Stimulated activated memory B cell treated with anti-CD40 and anti-IgM and Interleukin-4, amounts not matched to agents 10 μg/mL and 1 μg/mL and 100 μg/mL, for 72 hours (primary cell): ENCODE measurements around the gene ARMS2.

Source experiments
- ATAC-seq: fragments of 150-1000 bp; cut with Tn5 transposase; 2 replicates; pipeline ENCODE4 v1.10.0; 2021
- H3K27ac Mint-ChIP-seq: one replicate; pipeline ENCODE4 v1.8.0; 2022; ENCODE audit warnings: mild to moderate bottlenecking, mixed read lengths
- H3K27me3 Mint-ChIP-seq: one replicate; pipeline ENCODE4 v1.8.0; 2022; ENCODE audit warnings: mixed read lengths
- H3K36me3 Mint-ChIP-seq: one replicate; pipeline ENCODE4 v1.8.0; 2022; ENCODE audit warnings: mixed read lengths
- H3K4me1 Mint-ChIP-seq: one replicate; pipeline ENCODE4 v1.8.0; 2022; ENCODE audit warnings: mixed read lengths
- H3K4me3 Mint-ChIP-seq: one replicate; pipeline ENCODE4 v1.8.0; 2022; ENCODE audit warnings: mild to moderate bottlenecking, moderate library complexity, mixed read lengths
- H3K9me3 Mint-ChIP-seq: one replicate; pipeline ENCODE4 v1.8.0; 2022; ENCODE audit warnings: mixed read lengths

ARMS2 gene

DNA sequence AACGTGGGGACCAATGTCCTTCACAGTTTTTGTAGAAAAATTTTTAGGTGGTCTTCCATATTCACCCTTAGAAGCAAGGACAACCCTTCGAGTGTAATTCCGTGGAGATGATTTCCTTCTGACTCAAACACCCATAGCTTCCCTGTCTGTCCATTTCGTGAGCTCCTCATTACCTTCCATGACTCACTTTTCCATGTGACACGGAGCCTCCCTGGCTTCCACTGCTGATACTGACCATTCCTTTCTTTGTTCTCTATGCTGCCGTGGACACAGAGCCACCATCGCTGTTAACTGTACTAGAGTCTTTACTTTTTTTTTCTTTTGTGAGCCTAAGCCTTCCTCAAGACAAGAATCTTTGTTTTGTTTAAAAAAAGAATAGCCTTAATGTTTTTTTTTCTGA is 12.5 kb upstream of the ARMS2 start:
- H3K4me3 Mint-ChIP-seq: no peak overlapping the region
- no peaks in the 10 kb centered on the region for H3K4me1 Mint-ChIP-seq
- ATAC-seq: no peak
- no peak overlapping the region for H3K27ac Mint-ChIP-seq
- no peaks in the 10 kb centered on the region for H3K27me3 Mint-ChIP-seq
- no peaks in the 10 kb centered on the region for H3K36me3 Mint-ChIP-seq
- peaks cover 4% of the 10 kb centered on the region for H3K9me3 Mint-ChIP-seq

DNA sequence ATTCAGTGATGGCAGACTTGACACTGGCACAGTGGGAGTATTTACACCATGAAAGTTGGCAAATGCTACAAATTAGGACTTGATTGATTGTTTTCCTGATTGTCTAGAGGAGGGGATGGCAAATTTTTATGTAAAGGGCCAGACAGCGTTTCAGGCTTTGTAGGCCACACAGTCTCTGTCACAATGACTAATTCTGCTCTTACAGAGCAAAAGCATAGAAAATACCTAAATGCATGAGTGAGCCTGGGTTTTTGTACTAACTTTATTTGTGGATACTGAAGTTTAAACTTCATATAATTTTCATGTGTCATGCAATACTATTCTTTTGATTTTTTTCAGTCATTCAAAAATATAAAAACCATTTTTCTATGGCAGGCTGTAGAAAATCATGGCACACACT is 9.0 kb upstream of the ARMS2 start:
- Mint-ChIP-seq H3K9me3 (peaks cover under 1% of the 10 kb centered on the region), H3K4me1 (no peaks in the 10 kb centered on the region), H3K36me3 (no peaks in the 10 kb centered on the region), H3K4me3 (no peak overlapping the region), H3K27ac (no peak overlapping the region), H3K27me3 (no peaks in the 10 kb centered on the region)
- no peak for ATAC-seq

GRCh38 chr10:122445904-122446303 is 8.5 kb upstream of the ARMS2 start:
- ATAC-seq: no peak
- Mint-ChIP-seq H3K36me3 (no peaks in the 10 kb centered on the region), H3K9me3 (no peaks in the 10 kb centered on the region), H3K27me3 (no peaks in the 10 kb centered on the region), H3K4me3 (no peak overlapping the region), H3K4me1 (no peaks in the 10 kb centered on the region), H3K27ac (no peak overlapping the region)

GRCh38 chr10:122446668-122447423 is 7.6 kb upstream of the ARMS2 start:
- no peaks in the 10 kb centered on the region for H3K9me3 Mint-ChIP-seq
- H3K36me3 Mint-ChIP-seq: no peaks in the 10 kb centered on the region
- no peak for ATAC-seq
- no peaks in the 10 kb centered on the region for H3K4me1 Mint-ChIP-seq
- no peak overlapping the region for H3K27ac Mint-ChIP-seq
- no peaks in the 10 kb centered on the region for H3K27me3 Mint-ChIP-seq
- H3K4me3 Mint-ChIP-seq: no peak overlapping the region

DNA sequence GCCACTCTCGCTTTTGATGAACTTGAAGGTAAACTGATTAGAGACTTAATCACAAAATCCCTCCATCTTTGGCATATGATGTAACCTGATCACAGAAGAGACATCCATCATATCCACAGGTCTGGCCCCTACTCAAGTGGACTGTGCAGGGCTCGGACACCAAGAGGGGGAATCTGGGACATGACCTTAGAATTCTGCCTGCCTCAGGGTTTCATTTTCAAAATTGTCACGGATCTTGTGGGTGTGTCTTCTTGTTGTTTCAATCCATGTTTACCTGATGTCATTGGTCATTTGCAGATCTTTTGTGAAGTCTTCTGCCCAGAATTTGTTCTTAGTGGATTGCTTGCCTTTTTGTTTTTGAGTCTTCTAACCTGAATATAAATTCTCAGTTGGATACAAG is 5.9 kb upstream of the ARMS2 start:
- no peaks in the 10 kb centered on the region for H3K9me3 Mint-ChIP-seq
- no peak overlapping the region for H3K4me3 Mint-ChIP-seq
- H3K36me3 Mint-ChIP-seq: no peaks in the 10 kb centered on the region
- H3K27ac Mint-ChIP-seq: no peak overlapping the region
- no peaks in the 10 kb centered on the region for H3K27me3 Mint-ChIP-seq
- H3K4me1 Mint-ChIP-seq: no peaks in the 10 kb centered on the region
- ATAC-seq: no peak

- H3K36me3 Mint-ChIP-seq: no peaks in the 10 kb centered on the region
- H3K9me3 Mint-ChIP-seq: no peaks in the 10 kb centered on the region
- H3K4me1 Mint-ChIP-seq: no peaks in the 10 kb centered on the region
- no peak for ATAC-seq
- H3K4me3 Mint-ChIP-seq: no peak overlapping the region
- H3K27me3 Mint-ChIP-seq: peaks cover 2% of the 10 kb centered on the region
- no peak overlapping the region for H3K27ac Mint-ChIP-seq
Observed at GRCh38 chr10:122449153-122449552, 5.3 kb upstream of the ARMS2 start.

GRCh38 chr10:122450353-122450990 is 4.0 kb upstream of the ARMS2 start:
- no peaks in the 10 kb centered on the region for H3K36me3 Mint-ChIP-seq
- peaks cover 9% of the 10 kb centered on the region for H3K27me3 Mint-ChIP-seq
- ATAC-seq: no peak
- no peak overlapping the region for H3K27ac Mint-ChIP-seq
- no peaks in the 10 kb centered on the region for H3K4me1 Mint-ChIP-seq
- H3K4me3 Mint-ChIP-seq: no peak overlapping the region
- no peaks in the 10 kb centered on the region for H3K9me3 Mint-ChIP-seq

DNA sequence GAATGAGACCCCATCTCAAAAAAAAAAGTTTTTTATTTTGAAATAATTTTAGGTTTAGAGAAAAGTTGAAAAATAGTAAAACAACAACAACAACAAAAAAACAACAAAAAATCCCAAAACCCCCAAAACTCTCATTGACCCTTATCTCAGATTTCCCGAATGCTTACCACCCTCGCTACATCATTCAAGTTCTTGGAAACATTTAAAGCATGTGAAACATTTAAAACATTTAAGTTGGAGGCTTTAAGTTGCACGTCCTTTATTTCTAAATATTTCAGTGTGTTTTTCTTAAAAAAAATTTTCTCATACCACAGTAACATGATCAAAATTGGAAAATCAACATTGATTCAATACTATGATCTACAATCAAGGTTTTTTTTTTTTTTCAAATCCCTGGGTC is 382 bp upstream of the ARMS2 start:
- H3K4me3 Mint-ChIP-seq: no peak overlapping the region
- H3K4me1 Mint-ChIP-seq: no peaks in the 10 kb centered on the region
- H3K27ac Mint-ChIP-seq: no peak overlapping the region
- no peaks in the 10 kb centered on the region for H3K9me3 Mint-ChIP-seq
- H3K27me3 Mint-ChIP-seq: peaks cover 33% of the 10 kb centered on the region
- ATAC-seq: no peak
- H3K36me3 Mint-ChIP-seq: no peaks in the 10 kb centered on the region

DNA sequence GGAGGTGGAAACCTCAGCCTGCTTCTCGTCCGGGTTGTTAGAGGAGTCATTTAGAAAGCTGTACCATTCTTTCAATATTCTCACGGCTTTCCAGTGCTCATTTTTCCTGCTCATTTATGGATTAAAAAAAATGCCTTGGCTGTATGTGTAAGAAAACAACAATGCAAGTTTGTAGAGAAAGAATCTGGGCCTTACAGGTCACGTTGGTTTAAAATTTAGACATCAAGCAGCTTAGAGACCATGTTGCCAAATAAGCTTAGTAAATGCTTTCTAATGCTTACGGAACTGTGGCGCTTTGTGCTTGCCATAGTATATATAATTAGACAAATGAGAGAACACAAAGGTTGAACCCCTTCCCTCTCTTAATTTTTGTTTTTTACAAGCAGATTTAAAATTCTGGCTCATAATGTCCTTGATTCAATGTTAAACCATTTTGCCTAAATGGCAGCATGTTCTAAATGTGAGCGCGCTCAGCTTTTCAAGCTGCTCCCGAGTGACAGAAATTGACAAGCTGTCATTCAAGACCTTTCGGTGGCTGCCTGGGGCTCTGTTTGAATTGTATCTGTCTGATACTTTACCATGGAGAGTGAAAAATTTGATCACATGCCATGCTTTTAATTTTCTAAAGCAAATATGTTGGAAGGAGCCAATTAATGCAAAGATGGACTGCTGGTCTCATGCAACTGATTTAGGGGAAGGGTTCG is 1.1 kb downstream of the ARMS2 start:
- H3K9me3 Mint-ChIP-seq: no peaks in the 10 kb centered on the region
- peaks cover 48% of the 10 kb centered on the region for H3K27me3 Mint-ChIP-seq
- H3K4me3 Mint-ChIP-seq: no peak overlapping the region
- ATAC-seq: no peak
- H3K4me1 Mint-ChIP-seq: no peaks in the 10 kb centered on the region
- H3K36me3 Mint-ChIP-seq: no peaks in the 10 kb centered on the region
- no peak overlapping the region for H3K27ac Mint-ChIP-seq

DNA sequence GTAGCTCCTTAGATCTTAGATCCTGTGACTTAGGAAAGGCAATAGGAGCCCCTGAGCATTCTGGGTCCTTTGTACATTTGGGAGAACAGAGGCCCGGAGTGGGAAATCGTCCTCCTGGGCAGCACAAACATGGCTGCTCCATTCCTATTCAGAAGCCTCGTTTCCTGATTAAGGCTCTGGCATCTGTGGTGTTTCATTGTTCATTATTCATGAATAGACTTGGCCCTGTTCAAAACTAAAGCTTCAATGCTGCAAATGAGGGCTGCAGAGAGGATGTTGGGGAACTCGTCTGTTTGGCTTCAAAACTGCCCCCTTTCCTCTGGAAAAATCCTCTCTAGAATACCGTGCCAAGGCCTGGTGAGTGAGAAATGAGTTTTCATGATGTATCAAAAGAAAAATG is 3.5 kb downstream of the ARMS2 start:
- Mint-ChIP-seq H3K27ac (no peak overlapping the region), H3K9me3 (no peaks in the 10 kb centered on the region), H3K4me1 (peaks cover 7% of the 10 kb centered on the region), H3K4me3 (no peak overlapping the region), H3K27me3 (peaks cover 60% of the 10 kb centered on the region), H3K36me3 (no peaks in the 10 kb centered on the region)
- ATAC-seq: no peak

GRCh38 chr10:122458693-122459092 is 4.2 kb downstream of the ARMS2 start:
- H3K36me3 Mint-ChIP-seq: no peaks in the 10 kb centered on the region
- no peaks in the 10 kb centered on the region for H3K9me3 Mint-ChIP-seq
- H3K4me3 Mint-ChIP-seq: no peak overlapping the region
- no peak for ATAC-seq
- peaks cover 67% of the 10 kb centered on the region for H3K27me3 Mint-ChIP-seq
- peaks cover 8% of the 10 kb centered on the region for H3K4me1 Mint-ChIP-seq
- no peak overlapping the region for H3K27ac Mint-ChIP-seq

DNA sequence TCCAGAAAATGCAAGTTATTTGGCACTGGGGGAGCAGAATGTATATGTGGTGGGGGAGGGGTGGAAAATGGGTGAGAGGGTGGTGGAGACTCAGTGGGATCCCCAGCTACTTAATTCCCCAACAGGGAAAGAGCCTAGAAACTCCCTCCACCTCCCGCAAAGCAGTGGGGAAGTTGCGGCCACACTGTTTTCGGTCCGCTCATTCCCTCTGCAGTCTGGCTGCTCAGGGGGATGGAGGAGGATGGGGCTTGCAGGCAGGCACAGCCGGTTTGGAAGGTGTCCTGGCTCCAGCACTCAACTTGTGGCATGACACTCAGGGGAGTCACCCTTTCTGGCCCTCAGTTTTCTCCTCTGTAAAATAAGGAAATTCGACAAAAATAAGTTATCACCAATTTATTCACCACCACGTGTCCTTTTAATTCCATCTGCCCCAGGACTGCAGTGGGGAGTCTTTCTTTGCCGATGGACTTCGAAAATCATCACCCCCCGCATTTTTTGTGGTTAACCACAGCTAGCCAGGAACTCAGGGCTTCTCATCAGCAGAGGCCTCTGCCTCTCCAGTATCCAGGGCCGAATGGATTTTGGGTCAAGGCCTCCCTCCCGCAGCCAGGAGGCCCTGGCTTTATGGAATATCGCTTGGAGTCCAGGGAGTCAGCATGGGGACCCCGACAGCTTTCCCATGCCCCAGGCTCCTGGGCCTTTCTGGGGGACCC is 5.3 kb downstream of the ARMS2 start:
- Mint-ChIP-seq H3K4me3 (no peak overlapping the region), H3K27ac (no peak overlapping the region), H3K4me1 (peaks cover 8% of the 10 kb centered on the region), H3K27me3 (peaks cover 70% of the 10 kb centered on the region), H3K36me3 (no peaks in the 10 kb centered on the region), H3K9me3 (no peaks in the 10 kb centered on the region)
- no peak for ATAC-seq

DNA sequence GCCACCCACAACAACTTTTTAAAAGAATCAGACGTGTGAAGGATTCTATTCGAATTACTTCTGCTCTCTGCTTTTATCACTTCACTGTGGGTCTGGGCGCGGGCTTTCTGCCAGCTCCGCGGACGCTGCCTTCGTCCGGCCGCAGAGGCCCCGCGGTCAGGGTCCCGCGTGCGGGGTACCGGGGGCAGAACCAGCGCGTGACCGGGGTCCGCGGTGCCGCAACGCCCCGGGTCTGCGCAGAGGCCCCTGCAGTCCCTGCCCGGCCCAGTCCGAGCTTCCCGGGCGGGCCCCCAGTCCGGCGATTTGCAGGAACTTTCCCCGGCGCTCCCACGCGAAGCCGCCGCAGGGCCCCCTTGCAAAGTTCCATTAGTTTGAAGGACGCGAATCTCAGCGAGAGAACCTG is 6.4 kb downstream of the ARMS2 start:
- Mint-ChIP-seq H3K27me3 (peaks cover 69% of the 10 kb centered on the region), H3K4me1 (peaks cover 8% of the 10 kb centered on the region), H3K4me3 (no peak overlapping the region), H3K9me3 (no peaks in the 10 kb centered on the region), H3K36me3 (no peaks in the 10 kb centered on the region), H3K27ac (no peak overlapping the region)
- no peak for ATAC-seq

DNA sequence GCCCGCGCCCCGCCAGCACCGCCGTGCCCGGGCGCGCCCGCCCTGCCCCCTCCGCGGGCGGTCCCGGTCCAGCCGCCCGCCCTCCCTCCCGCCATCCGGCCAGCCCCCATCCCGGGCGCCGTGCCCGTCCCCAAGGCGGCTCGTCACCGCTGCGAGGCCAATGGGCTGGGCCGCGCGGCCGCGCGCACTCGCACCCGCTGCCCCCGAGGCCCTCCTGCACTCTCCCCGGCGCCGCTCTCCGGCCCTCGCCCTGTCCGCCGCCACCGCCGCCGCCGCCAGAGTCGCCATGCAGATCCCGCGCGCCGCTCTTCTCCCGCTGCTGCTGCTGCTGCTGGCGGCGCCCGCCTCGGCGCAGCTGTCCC is 6.9 kb downstream of the ARMS2 start, which contains the start of gene HTRA1:
Gene HTRA1, plus strand, starts transcription at position 187 of the 362 bp plus-strand sequence. Its CDS starts 100 bp downstream, at position 287.
- Mint-ChIP-seq H3K36me3 (no peaks in the 10 kb centered on the region), H3K4me1 (peaks cover 8% of the 10 kb centered on the region), H3K4me3 (no peak within 1 kb of the TSS), H3K27ac (no peak within 1 kb of the TSS), H3K27me3 (peaks cover 69% of the 10 kb centered on the region), H3K9me3 (no peaks in the 10 kb centered on the region)
- ATAC-seq: no peak

DNA sequence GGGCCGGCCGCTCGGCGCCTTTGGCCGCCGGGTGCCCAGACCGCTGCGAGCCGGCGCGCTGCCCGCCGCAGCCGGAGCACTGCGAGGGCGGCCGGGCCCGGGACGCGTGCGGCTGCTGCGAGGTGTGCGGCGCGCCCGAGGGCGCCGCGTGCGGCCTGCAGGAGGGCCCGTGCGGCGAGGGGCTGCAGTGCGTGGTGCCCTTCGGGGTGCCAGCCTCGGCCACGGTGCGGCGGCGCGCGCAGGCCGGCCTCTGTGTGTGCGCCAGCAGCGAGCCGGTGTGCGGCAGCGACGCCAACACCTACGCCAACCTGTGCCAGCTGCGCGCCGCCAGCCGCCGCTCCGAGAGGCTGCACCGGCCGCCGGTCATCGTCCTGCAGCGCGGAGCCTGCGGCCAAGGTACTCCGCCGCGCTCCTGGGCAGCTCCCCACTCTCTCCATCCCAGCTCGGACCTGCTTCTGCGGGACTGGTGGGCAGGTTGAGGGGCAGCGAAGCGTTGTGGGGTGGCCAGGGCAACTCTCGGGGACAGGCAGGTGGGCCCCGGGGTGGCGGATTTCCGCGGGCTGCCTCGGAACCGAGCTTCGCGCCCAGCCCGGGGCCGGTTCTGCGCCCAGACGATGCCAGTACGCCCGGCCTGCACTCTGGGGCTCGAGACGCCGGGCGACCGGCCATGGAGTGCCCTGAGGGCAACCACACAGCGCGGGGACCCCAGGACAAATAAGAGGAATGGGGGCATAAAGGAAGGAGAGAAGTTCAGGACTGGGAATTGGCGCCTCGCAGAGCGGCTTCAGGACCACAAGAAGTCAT is 7.5 kb downstream of the ARMS2 start:
- Mint-ChIP-seq H3K4me3 (no peak overlapping the region), H3K9me3 (no peaks in the 10 kb centered on the region), H3K4me1 (peaks cover 8% of the 10 kb centered on the region), H3K36me3 (no peaks in the 10 kb centered on the region), H3K27ac (no peak overlapping the region), H3K27me3 (peaks cover 67% of the 10 kb centered on the region)
- ATAC-seq: no peak
